Suppressor macrophage treated with lipopolysaccharide for 1 hour (primary cell): ENCODE measurements around the gene TUBB2B.
"Not testable (repeated sequence)": the region's sequence is repeated elsewhere in the genome, so short reads cannot be mapped to it uniquely, and the experiment has no call there.

Experiments used
- DNase-seq, 3 donors: peaks; one replicate each; pipeline ENCODE4 v3.0.0-alpha.2; 2020 to 2022

The TUBB2B gene

DNA sequence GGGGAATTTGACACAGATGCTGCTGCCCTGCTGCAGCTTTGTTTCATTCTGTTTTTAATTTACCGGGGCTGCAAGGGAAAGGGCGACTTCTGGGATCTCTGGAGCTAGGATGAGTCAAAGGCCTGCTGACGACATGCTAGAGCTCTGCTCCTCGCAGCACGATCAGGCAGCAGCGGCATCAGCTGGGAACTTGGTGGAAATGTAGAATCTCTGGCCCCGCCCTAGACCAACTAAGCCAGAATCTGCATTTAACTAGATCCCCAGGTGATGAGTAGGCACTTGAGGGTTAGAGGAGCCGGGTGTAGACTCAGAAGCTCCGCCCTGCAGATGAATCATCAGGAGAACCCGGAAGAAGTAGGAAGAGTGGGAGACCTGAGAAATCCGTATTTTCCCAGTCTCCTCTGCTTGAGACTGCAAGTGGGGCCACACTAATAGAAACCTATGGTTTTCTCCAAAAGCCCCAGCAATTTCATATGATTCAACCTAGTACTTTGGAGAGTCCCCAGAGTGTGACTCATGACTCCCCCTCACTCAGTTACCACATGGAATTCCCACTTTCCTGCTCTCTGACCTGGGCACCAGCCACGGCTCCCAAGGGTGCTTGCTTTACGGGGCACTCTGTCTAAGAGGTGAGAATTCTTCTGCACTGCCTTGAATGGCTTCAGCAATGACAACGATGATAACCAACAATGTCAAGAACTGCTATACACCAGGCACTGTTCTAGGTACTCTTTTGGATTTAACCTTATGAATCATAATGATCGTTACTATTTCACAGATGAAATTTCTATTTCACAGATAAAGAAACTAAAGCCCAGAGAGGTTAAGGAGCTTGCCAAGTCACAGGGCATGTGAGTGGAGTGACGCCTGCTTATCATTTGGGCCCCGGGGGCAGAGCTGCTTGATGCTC lies 18.1 kb downstream of the TUBB2B start:
- DNase-seq, result peak; percentile 87 to 97 (median 90)

DNA sequence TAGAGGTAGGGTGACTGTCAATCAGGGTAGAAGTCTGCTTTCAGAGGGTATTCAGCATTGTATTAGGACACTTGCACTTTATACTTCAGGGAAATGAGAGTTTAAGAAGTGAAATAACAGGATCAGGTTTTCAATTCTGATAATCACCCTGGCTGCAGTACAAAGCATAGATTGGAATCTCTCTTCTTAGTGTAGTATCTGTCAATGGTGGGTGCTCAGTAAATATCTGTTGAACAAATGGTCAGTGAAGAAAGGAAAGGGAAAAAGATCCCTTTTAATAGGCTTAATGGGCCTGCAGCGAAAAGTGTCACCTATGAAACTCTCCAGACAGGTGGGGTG lies 18.7 kb downstream of the TUBB2B start:
- DNase-seq, result no peak

DNA sequence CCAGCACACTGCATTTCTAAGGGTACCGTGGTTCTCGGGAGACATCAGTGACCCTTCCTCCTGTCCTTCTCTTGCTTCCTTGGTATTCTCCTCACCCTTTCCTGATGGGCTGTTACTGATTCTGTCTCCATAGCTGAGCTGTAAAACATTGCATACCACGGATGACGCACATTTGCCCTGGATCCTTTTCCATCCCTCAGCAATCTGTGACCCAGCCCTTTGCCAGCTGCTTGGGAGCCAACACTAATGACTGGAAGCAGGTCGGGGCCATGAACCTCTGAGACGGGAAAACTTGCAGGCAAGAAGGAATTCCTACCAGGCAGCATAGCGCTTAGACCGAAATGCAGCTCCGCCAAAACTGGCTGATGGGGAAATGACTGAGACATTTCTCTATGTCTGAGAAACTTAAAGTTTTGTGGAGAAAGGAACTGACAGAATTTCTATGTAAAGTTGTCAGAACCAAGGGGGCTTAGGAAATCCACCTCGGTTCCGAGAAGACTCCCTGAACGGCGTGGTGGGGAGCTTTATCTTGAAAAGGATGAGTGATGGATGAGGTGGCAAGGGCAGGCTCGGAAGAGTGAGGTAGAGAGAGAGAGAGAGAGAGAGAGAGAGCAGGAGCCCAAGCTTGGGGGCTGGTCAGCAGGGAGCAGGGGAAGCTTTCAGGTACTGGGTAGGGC lies 19.2 kb downstream of the TUBB2B start:
- no peak for DNase-seq

DNA sequence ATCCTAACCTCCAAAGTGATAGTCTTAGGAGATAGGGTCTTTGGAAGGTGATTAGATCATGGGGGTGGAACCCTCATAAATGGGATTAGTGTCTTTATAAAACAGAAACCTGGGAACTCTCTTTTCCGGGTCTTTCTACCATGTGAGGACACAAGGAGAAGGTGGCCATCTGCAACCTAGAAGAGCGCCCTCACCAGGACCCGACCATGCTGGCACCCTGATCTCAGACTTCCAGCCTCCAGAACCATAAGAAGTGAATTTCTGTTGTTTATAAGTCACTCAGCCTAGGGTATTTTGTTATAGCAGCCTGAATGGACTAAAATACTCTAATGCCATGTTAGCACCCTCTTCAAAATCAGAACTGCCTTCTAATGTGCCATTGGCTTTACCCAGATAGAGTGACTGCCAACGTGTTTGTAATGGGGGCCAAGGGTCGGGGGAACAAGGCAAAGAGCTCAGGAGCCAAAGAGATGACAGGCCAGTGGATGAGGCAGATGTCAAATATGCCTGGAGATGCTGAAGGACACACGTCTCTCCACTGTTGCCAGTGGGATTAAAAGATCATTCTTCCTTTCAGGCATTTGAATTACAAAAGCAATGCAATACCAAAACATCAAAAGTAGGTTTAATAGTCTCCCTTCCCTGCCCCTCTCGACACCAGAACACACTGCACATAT lies 21.0 kb downstream of the TUBB2B start:
- DNase-seq, result no peak

DNA sequence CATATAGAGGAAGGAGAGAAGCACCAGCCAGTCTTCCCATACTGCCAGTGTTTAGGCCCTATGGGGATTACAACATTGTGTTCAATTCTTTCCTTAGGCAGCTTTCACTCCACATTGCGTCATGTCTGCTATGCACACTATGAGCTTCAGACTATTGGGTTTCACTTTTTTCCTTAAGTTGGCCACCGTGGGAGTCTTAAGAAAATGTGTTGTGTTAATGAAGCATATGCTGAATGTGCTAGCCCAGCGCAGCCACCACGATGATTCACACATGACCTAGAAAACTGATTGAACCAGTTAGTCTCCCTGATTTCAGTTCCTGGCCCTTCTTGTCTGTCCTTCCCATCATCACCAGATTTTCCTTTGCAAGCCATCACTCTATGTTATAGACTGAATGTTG lies 21.5 kb downstream of the TUBB2B start:
- peak; percentile 79 to 94 (median 80) for DNase-seq

DNA sequence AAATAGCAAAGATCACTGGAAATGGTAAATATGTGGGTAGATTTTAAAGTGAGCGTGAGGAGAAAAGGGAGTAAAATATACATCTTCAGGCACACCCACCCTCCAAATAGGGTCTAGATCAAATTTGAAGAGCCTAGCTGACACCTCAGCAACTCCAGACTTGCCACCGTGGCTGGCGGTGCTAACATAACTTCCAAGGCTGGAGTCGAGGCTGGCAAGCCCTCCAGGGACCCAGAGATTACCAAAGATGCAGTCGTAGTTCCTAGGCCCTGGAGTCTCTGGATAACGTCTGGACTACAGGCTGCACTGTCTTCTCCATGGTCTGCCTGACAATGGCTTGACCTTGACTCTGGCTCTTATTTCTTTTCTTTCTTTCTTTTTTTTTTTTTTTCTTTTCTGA lies 22.5 kb downstream of the TUBB2B start:
- no peak for DNase-seq

DNA sequence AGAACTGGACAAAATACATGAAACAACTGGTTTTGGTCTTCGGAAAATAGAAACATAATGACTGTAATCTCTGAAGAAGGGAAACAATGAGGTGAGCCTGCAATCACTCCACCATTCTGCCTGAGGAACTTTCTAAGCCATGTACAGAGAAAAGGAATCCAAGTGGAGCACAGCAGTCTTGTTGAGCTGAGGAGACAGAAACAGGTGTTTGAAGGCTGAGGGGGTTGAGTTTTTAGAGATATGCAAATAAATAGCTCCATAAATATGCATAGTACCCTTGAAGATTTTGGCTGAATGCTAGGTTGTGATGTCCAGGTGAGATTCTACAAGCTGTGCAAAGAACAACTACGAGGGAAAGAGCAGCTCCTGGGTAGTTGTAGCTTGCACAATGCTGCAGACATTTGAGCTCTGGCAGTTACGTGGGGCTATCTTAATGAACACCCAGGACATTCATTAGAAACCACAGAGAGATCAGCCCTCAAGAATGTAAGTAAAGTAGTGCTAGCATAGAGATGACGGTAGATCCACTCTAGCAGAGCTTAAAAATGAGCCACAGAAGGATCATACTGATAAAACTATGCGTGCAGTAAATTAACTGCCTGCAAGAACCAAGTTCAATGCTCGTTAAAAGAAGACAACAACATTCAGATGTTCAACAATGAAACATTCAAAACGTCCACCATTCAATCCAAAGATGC lies 24.3 kb downstream of the TUBB2B start:
- DNase-seq, result no peak

DNA sequence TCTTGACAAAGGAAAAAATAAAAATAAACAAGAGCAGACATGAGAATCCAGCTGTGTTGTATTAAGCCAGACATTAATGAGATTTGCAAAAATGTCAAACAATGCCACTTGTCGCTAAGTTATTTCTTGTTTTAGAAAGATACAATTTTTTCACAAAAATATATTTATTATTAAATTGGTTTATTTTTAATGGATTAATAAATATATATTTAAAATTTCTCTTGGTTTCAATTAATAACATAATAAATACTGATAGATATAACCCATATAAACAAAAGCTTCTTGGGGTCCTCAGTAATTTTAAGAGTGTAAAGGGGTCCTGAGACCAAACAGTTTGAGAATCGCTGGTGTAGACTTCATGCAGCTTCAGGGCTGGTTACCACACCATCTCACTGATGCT lies 26.1 kb downstream of the TUBB2B start:
- DNase-seq, result no peak

DNA sequence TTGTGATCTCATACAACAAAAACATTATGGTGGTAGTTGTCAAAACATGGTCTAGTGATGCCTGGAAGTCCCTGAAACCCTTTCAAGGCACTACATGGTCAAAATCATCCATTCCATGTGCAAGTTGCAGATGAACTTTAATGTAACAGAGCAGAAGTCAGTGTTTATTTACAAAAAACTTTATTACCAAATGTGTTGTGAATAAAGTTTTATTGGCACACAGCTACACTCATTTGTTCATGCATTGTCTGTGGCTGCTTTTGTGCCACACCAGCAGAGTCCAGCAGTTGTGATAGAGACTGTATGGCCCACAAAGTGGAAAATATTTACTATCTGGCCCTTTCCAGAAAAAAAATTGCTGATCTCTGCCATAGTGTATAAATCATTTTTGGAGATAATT lies 26.8 kb downstream of the TUBB2B start:
- DNase-seq, result no peak

DNA sequence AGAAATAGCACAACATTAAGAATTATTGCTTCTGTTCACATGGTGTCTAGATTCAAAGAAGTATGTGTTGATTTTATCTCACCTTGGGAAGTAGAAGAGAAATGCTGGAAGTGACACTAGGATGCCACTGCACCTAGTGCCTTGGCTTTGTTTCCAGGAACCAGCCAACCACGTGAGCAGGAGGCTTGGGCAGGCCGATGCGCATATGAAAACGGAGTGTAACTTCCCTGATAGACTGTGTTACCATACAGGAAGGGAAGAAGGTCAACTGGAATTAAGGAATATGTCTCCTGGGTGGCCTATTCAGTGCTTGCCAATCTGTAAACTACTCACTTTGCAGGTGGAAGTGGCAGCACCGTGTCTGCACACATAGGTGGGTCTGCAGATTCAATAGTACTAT lies 28.1 kb downstream of the TUBB2B start:
- DNase-seq, result no peak

DNA sequence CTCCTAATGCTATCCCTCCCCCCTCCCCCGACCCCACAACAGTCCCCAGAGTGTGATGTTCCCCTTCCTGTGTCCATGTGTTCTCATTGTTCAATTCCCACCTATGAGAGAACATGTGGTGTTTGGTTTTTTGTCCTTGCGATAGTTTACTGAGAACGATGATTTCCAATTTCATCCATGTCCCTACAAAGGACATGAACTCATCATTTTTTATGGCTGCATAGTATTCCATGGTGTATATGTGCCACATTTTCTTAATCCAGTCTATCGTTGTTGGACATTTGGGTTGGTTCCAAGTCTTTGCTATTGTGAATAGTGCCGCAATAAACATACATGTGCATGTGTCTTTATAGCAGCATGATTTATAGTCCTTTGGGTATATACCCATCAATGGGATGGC lies 29.7 kb downstream of the TUBB2B start:
- not testable (repeated sequence) for DNase-seq

DNA sequence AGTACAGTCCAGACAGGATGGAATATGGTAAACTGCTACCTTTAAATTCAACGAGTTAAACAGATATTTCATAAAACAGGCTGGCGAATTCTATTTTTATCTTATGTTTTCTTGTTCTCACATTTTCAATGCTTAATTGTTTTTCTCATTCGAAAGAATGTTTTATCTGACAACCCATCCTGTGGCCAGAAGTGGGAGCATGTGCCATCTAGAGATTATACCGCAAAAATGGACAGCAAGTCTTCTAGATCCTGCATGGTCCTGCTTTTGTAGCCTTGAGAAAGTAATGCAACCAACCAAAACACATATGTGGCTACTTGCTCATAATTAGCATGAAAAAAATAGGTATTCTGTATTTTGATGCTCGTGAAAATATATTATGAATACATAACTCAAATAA lies 30.7 kb downstream of the TUBB2B start:
- DNase-seq, result no peak

DNA sequence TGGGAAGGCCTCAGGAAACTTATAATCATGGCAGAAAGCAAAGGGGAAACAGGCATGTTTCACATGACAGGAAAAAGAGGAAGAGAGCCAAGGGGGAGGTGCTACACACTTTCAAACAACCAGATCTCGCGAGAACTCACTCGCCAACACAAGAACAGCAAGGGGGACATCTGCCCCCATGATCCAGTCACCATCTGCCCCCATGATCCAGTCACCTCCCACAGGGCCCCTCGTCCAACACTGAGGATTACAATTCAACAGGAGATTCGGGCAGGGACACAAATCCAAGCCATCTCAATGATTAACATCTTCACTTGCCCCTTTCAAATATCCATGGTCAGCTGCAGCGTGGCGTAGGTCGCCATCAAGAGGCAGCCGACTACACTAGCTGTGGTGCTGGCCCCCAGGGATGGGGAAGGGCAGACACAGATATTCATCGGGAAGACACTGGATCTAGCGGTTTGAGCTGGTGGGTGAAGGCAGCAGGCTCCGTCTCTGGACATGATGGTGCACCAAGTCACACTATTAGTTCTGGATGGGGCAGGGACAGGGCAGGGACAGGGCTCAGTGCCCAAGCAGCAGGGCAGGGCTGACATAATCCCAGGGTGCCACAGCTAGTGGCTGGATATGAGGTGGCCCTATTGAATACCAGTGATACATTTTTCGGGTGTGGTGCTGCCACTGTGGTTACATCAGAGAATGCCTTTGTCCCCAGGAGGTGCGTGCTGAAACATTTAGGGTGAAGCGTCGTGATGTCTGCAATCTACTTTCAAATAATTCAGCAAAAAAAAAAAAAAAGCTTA lies 31.6 kb downstream of the TUBB2B start:
- DNase-seq, result peak in 1 of 3 donors; percentile 24

DNA sequence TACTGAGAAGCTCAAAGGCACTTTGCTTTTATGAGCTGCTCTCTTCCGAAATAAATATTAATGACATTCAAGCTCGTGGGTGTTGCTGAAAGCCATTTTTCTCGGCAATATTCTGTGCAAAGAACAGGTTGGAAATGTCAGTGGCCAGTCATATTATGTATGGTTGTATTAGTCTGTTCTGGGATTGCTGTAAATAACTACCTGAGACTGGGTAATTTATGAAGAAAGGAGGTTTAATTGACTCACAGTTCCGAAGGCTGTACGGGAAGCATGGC lies 32.1 kb downstream of the TUBB2B start:
- no peak for DNase-seq

DNA sequence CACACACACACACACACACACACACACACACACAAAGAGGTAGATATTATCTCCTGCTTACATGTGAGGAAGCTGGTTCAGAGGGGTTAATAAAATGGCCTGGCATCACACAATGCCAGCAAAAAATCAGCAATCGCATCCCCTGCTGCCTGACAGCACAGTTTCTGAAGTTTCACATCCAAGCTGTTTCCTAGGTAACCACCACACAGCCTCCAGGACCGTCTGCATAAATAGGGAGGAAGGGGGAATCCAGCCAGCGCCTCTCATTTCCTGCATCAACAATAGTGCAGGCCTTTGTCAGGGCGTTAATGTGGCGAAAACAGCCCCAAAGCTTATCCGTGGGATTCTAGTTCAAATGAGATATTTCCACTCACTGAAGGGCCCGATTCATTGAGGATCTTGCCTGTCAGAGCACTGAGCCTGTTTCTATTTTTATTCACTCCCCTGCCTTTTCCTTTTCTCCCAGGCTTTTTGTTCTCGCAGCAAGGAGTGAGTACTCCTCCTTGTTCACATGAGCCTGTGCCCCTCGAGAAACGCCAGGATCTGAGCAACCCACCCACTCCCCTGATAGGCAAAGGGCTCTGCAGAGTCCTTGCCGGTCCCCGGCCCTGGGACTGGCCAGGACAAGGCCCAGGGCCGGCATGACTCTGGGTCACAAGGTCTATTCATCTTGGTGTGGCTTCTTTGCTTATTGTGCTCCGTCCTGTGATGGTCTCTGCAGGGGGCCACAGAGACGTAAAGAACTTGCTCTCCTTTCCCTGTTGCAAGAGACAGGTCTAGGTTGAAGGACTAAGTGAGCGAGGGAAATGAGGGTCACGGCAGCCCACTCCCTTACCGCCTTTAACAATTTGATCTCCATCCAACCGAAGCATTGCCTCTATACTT lies 32.7 kb downstream of the TUBB2B start:
- DNase-seq, result peak in 1 of 3 donors; percentile 10

DNA sequence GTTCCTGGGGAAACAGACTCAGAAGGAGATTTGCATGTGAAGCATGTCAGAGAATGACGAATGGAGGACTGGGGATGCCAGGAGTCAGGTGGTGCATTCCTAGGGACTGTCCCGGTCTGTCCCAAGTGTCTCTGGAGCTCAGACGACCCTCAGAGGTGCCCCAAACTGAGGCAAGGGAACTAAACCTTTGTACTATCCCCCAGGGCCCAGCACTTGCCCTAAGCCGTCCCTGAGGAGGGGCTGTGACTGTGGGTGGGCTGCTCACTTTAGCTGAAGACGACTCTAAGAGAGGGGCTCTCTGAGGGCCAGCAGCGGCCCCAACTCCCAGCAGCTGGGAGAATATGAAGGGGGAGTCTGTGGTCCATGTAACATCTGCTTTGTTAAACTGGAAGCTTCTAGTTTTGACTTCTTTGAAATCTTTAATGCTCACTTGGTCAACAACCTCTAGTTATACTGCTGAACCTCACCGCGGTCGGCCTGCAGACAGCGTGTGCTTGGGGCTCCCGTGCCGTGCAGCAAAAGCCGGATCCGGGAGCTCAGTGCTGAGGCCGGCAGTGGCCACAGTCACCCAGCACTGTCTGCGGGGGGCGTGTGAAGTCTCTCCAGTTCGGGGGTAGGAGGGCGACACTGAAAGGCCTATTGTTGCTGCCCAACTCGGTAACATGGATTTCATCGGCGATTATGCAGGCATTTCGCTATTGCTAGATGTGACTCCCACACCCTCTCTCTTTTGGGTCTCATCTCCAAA lies 34.2 kb downstream of the TUBB2B start:
- DNase-seq, result no peak

DNA sequence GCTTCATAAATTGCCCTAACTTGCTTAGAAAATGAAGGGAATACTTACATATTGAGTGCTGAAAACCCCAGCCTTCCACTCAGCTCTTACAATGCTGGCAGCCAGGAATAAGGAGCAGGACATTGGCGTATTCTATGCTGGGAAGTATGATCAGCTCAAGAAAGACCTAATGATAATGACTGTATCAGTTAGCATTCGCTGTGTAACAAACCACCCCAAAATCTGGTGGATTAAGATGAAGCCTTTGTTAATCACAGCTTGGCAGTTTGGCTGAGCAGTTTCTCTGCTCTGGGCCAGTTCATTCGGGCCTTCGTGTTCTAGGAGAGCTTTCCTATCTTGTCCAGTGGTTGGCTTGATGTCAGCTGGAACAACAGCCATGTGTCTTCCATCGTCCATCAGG lies 36.7 kb downstream of the TUBB2B start:
- DNase-seq, result no peak

DNA sequence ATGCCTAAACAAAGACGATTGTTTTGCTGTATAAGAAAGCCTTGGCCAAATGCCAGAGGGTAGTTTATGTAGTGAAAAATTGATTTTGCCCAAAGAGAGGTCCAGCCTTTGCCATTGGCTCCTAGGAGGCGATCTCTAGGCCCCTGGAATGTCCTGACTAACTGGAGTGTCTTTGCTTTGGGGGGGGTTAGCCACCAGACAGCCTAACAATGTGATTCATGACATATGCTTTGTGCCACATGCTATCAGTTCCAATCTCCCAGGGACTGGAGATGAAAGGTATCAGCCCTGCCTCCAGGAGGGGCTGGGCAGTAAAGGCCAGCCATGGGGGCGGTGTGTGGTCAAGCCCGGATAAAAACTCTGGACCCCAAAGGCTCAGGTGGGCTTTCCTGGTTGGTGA lies 37.4 kb downstream of the TUBB2B start:
- DNase-seq, result no peak

DNA sequence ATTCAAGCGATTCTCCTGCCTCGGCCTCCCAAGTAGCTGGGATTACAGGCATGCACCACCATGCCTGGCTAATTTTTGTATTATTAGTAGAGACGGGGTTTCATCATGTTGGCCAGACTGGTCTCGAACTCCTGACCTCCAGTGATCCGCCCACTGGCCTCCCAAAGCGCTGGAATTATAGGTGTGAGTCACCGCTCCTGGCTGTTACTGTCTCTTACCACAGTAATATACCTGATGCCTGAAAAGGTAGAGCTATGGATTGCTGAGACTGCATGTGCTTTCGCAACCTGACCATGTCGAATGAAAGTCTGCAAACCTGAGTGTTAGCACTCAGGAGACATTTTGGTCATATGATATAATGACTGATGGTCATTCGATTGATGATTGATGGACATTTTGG lies 38.3 kb downstream of the TUBB2B start:
- not testable (repeated sequence) for DNase-seq

DNA sequence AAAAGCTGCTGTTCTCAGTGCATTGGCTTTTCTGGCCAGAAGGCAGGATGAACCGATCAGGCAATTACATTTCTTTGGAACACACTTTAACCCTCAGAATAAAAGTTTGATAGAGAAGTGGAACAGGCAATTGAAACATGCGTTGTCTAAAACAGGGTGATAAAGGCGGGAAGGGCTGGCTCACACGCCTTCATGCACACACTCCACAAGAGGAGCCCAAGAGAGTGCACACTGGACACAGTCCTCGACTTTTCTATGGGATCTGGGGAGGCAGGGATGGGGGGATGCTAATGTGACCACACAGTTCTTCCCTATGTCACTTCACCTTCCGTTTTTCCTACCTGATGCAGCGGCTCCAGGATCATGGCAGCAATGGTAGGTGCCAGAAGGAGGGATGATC lies 39.2 kb downstream of the TUBB2B start:
- no peak for DNase-seq

DNA sequence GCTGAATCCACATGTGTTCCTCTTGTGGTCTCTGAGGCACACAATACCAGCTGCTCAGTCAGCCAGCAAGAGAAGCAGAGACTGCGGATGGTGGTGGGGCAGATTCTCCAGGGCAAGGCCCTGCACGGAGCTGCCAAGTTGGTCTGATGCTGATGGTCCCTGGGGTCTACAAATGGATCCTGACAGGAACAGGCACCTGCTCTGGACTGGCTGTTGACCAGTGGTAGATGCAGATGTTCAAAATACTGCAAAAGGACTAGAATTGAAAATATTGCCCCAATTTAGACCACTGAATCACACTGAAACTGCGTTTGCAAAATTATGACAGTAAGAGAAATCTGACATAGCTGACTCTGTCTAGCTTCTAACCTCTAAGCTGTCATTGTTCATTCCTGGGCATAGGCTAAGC lies 40.5 kb downstream of the TUBB2B start:
- DNase-seq, result no peak
